GM12891 (cell line): ENCODE measurements around the gene TRERF1.

Source experiments
- POLR2A ChIP-seq: IDR thresholded peaks from 2 replicates; pipeline ENCODE4 v1.6.1; 2011; ENCODE audit warnings: low read depth, low read length, control low read depth
- POLR2AphosphoS5 ChIP-seq: IDR thresholded peaks from 2 replicates; pipeline ENCODE4 v1.6.1; 2011; ENCODE audit warnings: low read depth, low read length, control low read depth
- TAF1 ChIP-seq: IDR thresholded peaks from 2 replicates; pipeline ENCODE4 v1.6.1; 2011; ENCODE audit warnings: low read depth, low read length, control low read depth

- TF ChIP-seq POLR2A (no peak), POLR2AphosphoS5 (no peak), TAF1 (no peak)
These were observed 224.4 kb downstream of the TRERF1 start for GRCh38 chr6:42227173-42227850.
